Effector memory CD8-positive, alpha-beta T cell (primary cell): Measurements from ENCODE around the gene NUDT21.

Experiments
- ATAC-seq: fragments of 150-1000 bp; cut with Tn5 transposase; replicated peaks from 2 replicates; pipeline ENCODE4 v1.10.0; 2021; ENCODE audit warnings: mild to moderate bottlenecking, moderate library complexity
- DNase-seq, 3 experiments: peaks; one replicate each; pipeline ENCODE4 v3.0.0; 2021
- H3K27ac Mint-ChIP-seq, 2 donors: one replicate each; pipeline ENCODE4 v1.8.0; 2022; ENCODE audit warnings: mild to moderate bottlenecking in 2 of 2, mixed read lengths in 2 of 2, moderate library complexity in 2 of 2
- H3K27me3 Mint-ChIP-seq, 2 donors: one replicate each; pipeline ENCODE4 v1.8.0; 2022; ENCODE audit warnings: mixed read lengths in 2 of 2
- H3K36me3 Mint-ChIP-seq: one replicate; pipeline ENCODE4 v1.8.0; 2022; ENCODE audit warnings: mild to moderate bottlenecking, moderate library complexity, mixed read lengths; ENCODE audit not compliant: insufficient read depth
- H3K4me1 Mint-ChIP-seq, 2 donors: one replicate each; pipeline ENCODE4 v1.8.0; 2022; ENCODE audit warnings: low read depth in 2 of 2, mixed read lengths in 2 of 2
- H3K4me3 Mint-ChIP-seq, 2 donors: one replicate each; pipeline ENCODE4 v1.8.0; 2022; ENCODE audit warnings: mild to moderate bottlenecking in 2 of 2, mixed read lengths in 2 of 2, moderate library complexity in 2 of 2
- H3K9me3 Mint-ChIP-seq, 2 donors: one replicate each; pipeline ENCODE4 v1.8.0; 2022; ENCODE audit warnings: mixed read lengths in 2 of 2

The NUDT21 gene

GRCh38 chr16:56477096-56477878, 26.2 kb upstream of the NUDT21 start:
- Mint-ChIP-seq H3K27me3 (no peaks in the 10 kb centered on the region), H3K27ac (no peak overlapping the region), H3K4me3 (no peak overlapping the region), H3K9me3 (no peaks in the 10 kb centered on the region), H3K36me3 (peaks cover 76% of the 10 kb centered on the region), H3K4me1 (peaks cover 0 to 3% of the 10 kb centered on the region in 2 donors)
- DNase-seq, result no peak
- ATAC-seq, result no peak

GRCh38 chr16:56475201-56475600, 24.1 kb upstream of the NUDT21 start:
- no peak for DNase-seq
- Mint-ChIP-seq H3K36me3 (peaks cover 92% of the 10 kb centered on the region), H3K4me1 (peaks cover 0 to 3% of the 10 kb centered on the region in 2 donors), H3K27ac (peak overlapping the region in 1 of 2 donors; percentile 28), H3K9me3 (no peaks in the 10 kb centered on the region), H3K4me3 (no peak overlapping the region), H3K27me3 (no peaks in the 10 kb centered on the region)
- ATAC-seq, result no peak

GRCh38 chr16:56470666-56471065, 19.5 kb upstream of the NUDT21 start:
- no peak overlapping the region for H3K27ac Mint-ChIP-seq
- ATAC-seq, result no peak
- H3K27me3 Mint-ChIP-seq, result no peaks in the 10 kb centered on the region

DNA sequence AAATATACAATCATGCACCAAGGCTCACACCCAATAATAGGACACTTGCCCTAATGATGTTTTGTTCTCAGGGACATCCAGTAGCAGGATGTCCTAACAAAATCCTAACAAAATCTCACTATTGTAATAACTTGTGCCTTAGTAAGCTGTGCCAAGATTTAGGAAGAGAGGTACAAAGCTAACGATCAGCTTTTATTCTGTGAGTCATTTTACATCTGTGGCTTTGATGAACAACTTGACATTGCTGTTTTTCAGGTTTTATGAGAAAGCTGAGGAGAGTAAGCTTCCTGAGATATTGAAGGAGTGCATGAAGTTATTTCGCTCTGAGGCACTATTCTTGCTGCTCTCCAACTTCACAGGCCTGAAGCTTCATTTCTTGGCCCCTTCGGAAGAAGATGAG, 19.1 kb upstream of the NUDT21 start:
- no peaks in the 10 kb centered on the region for H3K4me1 Mint-ChIP-seq
- no peak overlapping the region for H3K4me3 Mint-ChIP-seq
- DNase-seq, result no peak
- H3K36me3 Mint-ChIP-seq, result peaks cover 87% of the 10 kb centered on the region
- H3K27ac Mint-ChIP-seq, result no peak overlapping the region
- H3K9me3 Mint-ChIP-seq, result no peaks in the 10 kb centered on the region
- H3K27me3 Mint-ChIP-seq, result no peaks in the 10 kb centered on the region
- ATAC-seq, result no peak

More at GRCh38 chr16:56470666-56471065, 19.5 kb upstream of the NUDT21 start:
- H3K4me3 Mint-ChIP-seq, result no peak overlapping the region
- no peaks in the 10 kb centered on the region for H3K9me3 Mint-ChIP-seq
- H3K36me3 Mint-ChIP-seq, result peaks cover 90% of the 10 kb centered on the region
- DNase-seq, result no peak
- no peaks in the 10 kb centered on the region for H3K4me1 Mint-ChIP-seq

GRCh38 chr16:56469748-56470147, 18.6 kb upstream of the NUDT21 start:
- no peak for DNase-seq
- Mint-ChIP-seq H3K27me3 (no peaks in the 10 kb centered on the region), H3K4me3 (no peak overlapping the region), H3K9me3 (no peaks in the 10 kb centered on the region), H3K36me3 (peaks cover 84% of the 10 kb centered on the region), H3K4me1 (no peaks in the 10 kb centered on the region), H3K27ac (peak overlapping the region in 1 of 2 donors; percentile 16)
- no peak for ATAC-seq

GRCh38 chr16:56468800-56469199, 17.7 kb upstream of the NUDT21 start:
- H3K27ac Mint-ChIP-seq, result no peak overlapping the region
- no peaks in the 10 kb centered on the region for H3K4me1 Mint-ChIP-seq
- H3K4me3 Mint-ChIP-seq, result no peak overlapping the region
- peaks cover 81% of the 10 kb centered on the region for H3K36me3 Mint-ChIP-seq
- H3K9me3 Mint-ChIP-seq, result no peaks in the 10 kb centered on the region
- DNase-seq, result no peak
- ATAC-seq, result no peak
- H3K27me3 Mint-ChIP-seq, result no peaks in the 10 kb centered on the region

DNA sequence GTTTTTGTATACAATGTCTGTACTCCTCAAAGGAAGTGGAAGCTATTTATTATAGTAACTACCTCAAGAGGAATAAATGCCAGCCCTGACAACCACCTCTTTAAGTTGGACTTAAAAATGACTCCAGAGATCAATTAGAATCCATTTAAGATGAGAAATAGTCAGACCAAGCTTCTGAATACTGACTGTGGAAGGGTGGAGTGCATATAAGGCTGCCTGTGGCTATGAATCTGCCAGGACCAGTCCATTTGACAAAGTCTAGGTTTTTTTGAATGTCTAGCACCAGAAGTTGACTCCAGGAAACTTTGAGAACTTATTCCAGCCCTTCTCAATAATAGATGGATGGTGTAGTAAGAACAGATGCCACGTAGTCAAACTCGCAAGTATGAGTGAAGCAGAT, 15.2 kb upstream of the NUDT21 start:
- no peak overlapping the region for H3K4me3 Mint-ChIP-seq
- no peaks in the 10 kb centered on the region for H3K9me3 Mint-ChIP-seq
- peaks cover 79% of the 10 kb centered on the region for H3K36me3 Mint-ChIP-seq
- H3K4me1 Mint-ChIP-seq, result no peaks in the 10 kb centered on the region
- ATAC-seq (no peak), DNase-seq (no peak)
- H3K27ac Mint-ChIP-seq, result no peak overlapping the region
- no peaks in the 10 kb centered on the region for H3K27me3 Mint-ChIP-seq

DNA sequence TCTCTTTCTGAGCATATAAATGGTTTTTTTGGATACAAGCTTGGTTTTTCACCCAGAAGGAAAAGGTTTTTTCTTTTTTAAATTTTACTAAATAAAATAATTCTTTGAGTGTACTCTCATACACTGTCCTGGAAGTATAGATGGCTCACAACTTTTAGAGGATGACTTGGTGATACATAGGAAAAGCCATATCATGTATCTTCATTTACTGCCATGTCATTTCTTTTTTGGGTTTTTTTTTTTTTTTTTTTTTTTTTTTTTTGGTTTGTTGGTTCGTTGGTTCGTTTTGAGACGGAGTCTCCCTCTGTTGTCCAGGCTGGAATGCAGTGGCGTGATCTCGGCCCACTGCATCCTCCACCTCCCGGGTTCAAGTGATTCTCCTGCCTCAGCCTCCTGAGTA, 12.0 kb upstream of the NUDT21 start:
- Mint-ChIP-seq H3K27me3 (no peaks in the 10 kb centered on the region), H3K27ac (no peak overlapping the region), H3K4me1 (no peaks in the 10 kb centered on the region), H3K9me3 (no peaks in the 10 kb centered on the region), H3K36me3 (peaks cover 73% of the 10 kb centered on the region), H3K4me3 (no peak overlapping the region)
- DNase-seq, result no peak
- no peak for ATAC-seq

- Mint-ChIP-seq H3K4me1 (peaks cover 0 to 3% of the 10 kb centered on the region in 2 donors), H3K36me3 (peaks cover 73% of the 10 kb centered on the region), H3K9me3 (no peaks in the 10 kb centered on the region), H3K27me3 (no peaks in the 10 kb centered on the region), H3K4me3 (no peak overlapping the region), H3K27ac (peak overlapping the region in 1 of 2 donors; percentile 67)
- ATAC-seq, result no peak
- DNase-seq, result no peak
Measured at GRCh38 chr16:56462064-56462796, 11.1 kb upstream of the NUDT21 start.

GRCh38 chr16:56460101-56460500, 9.0 kb upstream of the NUDT21 start:
- ATAC-seq, result no peak
- Mint-ChIP-seq H3K27me3 (no peaks in the 10 kb centered on the region), H3K4me1 (peaks cover 3 to 9% of the 10 kb centered on the region in 2 donors), H3K27ac (no peak overlapping the region), H3K9me3 (no peaks in the 10 kb centered on the region), H3K36me3 (peaks cover 80% of the 10 kb centered on the region), H3K4me3 (no peak overlapping the region)
- DNase-seq, result no peak

DNA sequence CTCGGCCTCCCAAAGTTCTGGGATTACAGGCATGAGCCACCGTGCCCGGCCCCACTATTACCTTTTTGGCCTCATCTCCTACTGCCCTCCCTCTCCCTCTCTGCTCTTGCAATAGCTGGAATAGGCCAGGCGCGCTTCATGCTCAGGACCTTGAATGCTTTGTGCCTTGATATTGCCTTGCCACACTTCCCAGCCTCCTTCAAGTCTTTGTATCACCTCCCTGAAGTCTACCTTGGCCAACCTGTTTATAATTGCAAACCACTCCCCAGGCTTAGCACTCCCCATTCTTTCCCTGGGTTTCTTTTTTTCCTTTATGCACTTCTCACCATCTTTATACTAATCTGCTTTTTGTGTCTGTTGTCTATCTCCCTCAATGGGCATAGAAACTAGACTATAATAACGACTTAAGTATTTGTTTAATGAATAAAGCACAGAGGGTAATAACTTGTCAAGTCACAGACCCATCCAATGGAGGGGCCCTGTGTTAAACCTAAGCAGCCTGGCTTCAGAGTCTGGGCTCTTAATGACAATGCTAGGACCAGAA, 6.9 kb upstream of the NUDT21 start:
- H3K4me1 Mint-ChIP-seq, result peaks cover 7 to 9% of the 10 kb centered on the region in 2 donors
- H3K9me3 Mint-ChIP-seq, result no peaks in the 10 kb centered on the region
- no peaks in the 10 kb centered on the region for H3K27me3 Mint-ChIP-seq
- no peak for ATAC-seq
- no peak for DNase-seq
- H3K36me3 Mint-ChIP-seq, result peaks cover 83% of the 10 kb centered on the region
- H3K4me3 Mint-ChIP-seq, result no peak overlapping the region
- H3K27ac Mint-ChIP-seq, result no peak overlapping the region

- Mint-ChIP-seq H3K27ac (peak overlapping the region; percentile 88 to 98), H3K36me3 (peaks cover 44% of the 10 kb centered on the region)
Measured at GRCh38 chr16:56451753-56452689, 889 bp upstream of the NUDT21 start.

More at GRCh38 chr16:56451753-56452689, 889 bp upstream of the NUDT21 start:
- H3K9me3 Mint-ChIP-seq, result no peaks in the 10 kb centered on the region
- ATAC-seq (peak; percentile 35), DNase-seq (no peak)
- H3K4me3 Mint-ChIP-seq, result peak overlapping the region; percentile 84 to 93
- peaks cover 38 to 60% of the 10 kb centered on the region in 2 donors for H3K4me1 Mint-ChIP-seq
- H3K27me3 Mint-ChIP-seq, result no peaks in the 10 kb centered on the region
